IMR-90 (cell line): ENCODE results near the gene JAKMIP3.

Experiments used
- CEBPB ChIP-seq: IDR thresholded peaks from 2 replicates; pipeline ENCODE4 v1.6.1; 2012; ENCODE audit warnings: low read depth, low read length, improper control_type of control experiment
- CTCF ChIP-seq: conservative IDR thresholded peaks from 2 replicates; pipeline ENCODE4 v1.5.1; 2012; ENCODE audit warnings: mild to moderate bottlenecking, low read depth, low read length, improper control_type of control experiment
- ELK1 ChIP-seq: fragments of 150-350 bp; IDR thresholded peaks from 2 replicates; pipeline ENCODE4 v1.6.1; 2016; ENCODE audit warnings: low read depth, mild to moderate bottlenecking, low read length, moderate library complexity, borderline replicate concordance
- FOS ChIP-seq: fragments of 150-350 bp; IDR thresholded peaks from 2 replicates; pipeline ENCODE4 v1.6.1; 2016; ENCODE audit warnings: low read depth, low read length
- MAFK ChIP-seq: IDR thresholded peaks from 2 replicates; pipeline ENCODE4 v1.6.1; 2012; ENCODE audit warnings: low read depth, low read length, improper control_type of control experiment
- MAZ ChIP-seq: IDR thresholded peaks from 2 replicates; pipeline ENCODE4 v1.6.1; 2012; ENCODE audit warnings: low read depth, mild to moderate bottlenecking, low read length, improper control_type of control experiment, moderate library complexity, borderline replicate concordance
- MXI1 ChIP-seq: IDR thresholded peaks from 2 replicates; pipeline ENCODE4 v1.6.1; 2012; ENCODE audit warnings: low read depth, mild to moderate bottlenecking, low read length, moderate library complexity, borderline replicate concordance
- POLR2A ChIP-seq: IDR thresholded peaks from 2 replicates; pipeline ENCODE4 v1.6.1; 2012; ENCODE audit warnings: mild to moderate bottlenecking, low read depth, low read length
- RAD21 ChIP-seq: IDR thresholded peaks from 2 replicates; pipeline ENCODE4 v1.6.1; 2012; ENCODE audit warnings: low read length, improper control_type of control experiment
- RFX5 ChIP-seq: IDR thresholded peaks from 2 replicates; pipeline ENCODE4 v1.8.0; 2012; ENCODE audit warnings: low read depth, mild to moderate bottlenecking, low read length, moderate library complexity
- SMC3 ChIP-seq: fragments of 150-350 bp; IDR thresholded peaks from 2 replicates; pipeline ENCODE4 v1.6.1; 2016; ENCODE audit warnings: low read depth, mild to moderate bottlenecking, antibody characterized with exemption, low read length, moderate library complexity
- USF2 ChIP-seq: fragments of 150-350 bp; IDR thresholded peaks from 2 replicates; pipeline ENCODE4 v1.6.1; 2017; ENCODE audit warnings: mild to moderate bottlenecking, antibody characterized with exemption, low read length, low read depth

- TF ChIP-seq CTCF (no peak), POLR2A (no peak), ELK1 (no peak), SMC3 (no peak), CEBPB (no peak), RAD21 (no peak), FOS (no peak), MAFK (no peak), MXI1 (no peak), RFX5 (no peak), USF2 (no peak), MAZ (no peak)
Observed at GRCh38 chr10:132030898-132031463, 34.8 kb upstream of the JAKMIP3 start.
